SIG-M5 treated with dmso at 0.1 percent for 504 hours (cell line): ENCODE results near the gene ULBP2.
A peak's percentile ranks its signal among the peaks of the same experiment; 100 is the strongest.
"Not testable (repeated sequence)": the region's sequence is repeated elsewhere in the genome, so short reads cannot be mapped to it uniquely, and the experiment has no call there.

ENCODE experiments used
- DNase-seq: peaks from one replicate; lab custom pipeline; 2025; ENCODE audit not compliant: unreplicated experiment; lab: John Stamatoyannopoulos, UW

The ULBP2 gene

GRCh38 chr6:149948616-149949015 lies 6.8 kb downstream of the ULBP2 start:
- DNase-seq: no peak

- no peak for DNase-seq
Observed at GRCh38 chr6:149950423-149950822, 8.6 kb downstream of the ULBP2 start.

- no peak for DNase-seq
Observed at GRCh38 chr6:149951096-149951495, 9.3 kb downstream of the ULBP2 start.

DNA sequence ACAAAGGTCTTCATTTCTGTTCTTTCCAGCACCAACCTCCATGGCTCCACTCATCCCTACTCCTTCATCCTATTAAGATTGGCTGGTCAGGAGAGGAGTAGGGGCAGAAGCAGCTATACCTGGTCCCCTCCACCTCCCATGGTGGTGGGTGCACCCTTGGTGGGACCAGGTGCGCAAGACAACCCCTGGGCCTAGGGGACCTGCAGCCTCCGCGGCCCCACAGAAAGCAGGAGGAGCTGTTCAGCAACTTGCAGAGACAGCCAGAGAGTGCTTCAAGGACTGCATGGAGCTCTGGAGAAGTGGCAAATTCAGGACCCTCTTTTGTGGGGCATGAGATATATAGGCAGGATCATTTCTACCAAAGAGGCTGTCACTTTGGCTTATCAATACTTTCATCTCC lies 9.8 kb downstream of the ULBP2 start:
- no peak for DNase-seq

DNA sequence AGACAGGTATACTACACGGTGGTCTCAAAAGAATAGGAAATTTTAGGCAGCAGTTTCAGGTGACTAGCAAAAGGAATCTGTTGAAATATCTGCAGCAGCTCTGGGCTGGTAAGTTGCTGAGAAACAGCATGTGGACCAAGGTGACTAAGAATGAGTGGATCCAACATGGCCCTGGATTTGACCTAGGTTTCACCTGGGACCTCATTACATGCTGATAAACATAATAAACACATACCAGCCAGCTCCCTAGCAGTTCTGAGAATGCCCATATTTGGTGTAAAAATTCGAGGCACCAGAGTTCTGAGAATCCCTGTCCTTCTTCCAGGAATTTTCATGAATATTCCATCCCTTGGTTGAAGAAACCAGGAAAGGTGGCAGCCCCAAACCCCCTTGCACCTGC lies 11.6 kb downstream of the ULBP2 start:
- not testable (repeated sequence) for DNase-seq

- not testable (repeated sequence) for DNase-seq
Observed at GRCh38 chr6:149953934-149954327, 12.1 kb downstream of the ULBP2 start.

DNA sequence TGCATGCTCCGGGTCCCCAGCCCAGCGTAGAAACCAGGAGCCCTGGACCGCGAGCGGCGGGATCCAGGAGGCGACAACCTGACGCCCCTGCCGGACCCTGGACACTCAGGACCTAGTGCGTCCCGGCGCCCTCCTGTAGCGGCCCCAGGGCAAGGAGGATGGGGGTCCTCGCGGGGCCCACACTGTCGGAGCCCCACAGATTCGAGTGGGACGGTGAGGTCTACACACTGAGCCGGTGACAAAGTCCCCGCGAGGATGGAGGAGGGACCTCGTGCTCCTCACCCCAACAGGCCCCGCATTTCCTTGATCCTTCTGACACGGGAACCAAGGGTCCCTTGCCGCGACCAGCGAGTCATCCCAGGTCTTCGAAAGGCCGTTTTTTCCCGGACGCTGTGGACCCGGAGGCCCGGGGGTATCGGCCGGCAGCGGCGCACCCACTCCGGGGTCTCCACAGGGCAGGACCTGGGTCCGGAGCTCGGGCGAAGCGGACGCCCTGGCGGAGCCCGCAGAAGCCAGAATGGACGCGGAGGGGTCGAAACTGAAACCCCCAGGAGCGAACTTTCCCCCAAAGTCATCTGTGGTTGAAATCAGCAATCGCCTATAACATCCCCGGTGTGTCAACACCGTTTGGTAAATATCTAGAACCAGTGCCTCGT lies 12.6 kb downstream of the ULBP2 start:
- DNase-seq: not testable (repeated sequence)

DNA sequence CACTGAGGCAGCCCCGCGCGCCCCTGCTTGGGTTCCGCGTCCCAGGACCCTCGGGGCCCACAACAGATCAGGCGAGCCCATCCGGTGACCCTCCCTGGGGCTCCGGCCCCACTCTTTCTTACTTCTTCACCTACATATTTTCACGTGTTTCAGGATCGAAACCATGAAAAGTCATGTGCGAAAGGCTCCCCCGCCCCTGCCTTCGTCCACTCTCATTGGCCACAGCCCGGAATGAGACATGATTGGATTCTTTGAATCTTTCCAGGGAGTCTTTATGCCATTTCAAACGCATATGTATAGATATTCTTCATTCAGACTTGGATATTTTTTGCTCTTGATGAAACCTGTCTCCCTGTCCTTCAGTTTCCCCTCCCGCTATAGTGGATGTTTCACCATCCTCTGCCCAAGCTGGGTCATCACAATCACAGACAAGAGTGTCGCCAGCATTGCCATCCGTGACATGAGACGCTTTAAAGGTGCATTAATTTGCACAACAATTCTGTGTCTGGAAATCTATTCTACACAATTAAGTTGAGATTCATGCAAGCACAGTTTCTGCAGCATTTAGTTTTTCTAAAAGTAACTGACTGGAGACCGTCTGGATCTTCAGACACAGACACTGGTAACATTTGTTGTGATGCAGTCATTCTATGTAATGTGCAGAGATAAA lies 13.3 kb downstream of the ULBP2 start:
- DNase-seq: not testable (repeated sequence)

- not testable (repeated sequence) for DNase-seq
Observed at GRCh38 chr6:149955654-149956317, 14.0 kb downstream of the ULBP2 start.

DNA sequence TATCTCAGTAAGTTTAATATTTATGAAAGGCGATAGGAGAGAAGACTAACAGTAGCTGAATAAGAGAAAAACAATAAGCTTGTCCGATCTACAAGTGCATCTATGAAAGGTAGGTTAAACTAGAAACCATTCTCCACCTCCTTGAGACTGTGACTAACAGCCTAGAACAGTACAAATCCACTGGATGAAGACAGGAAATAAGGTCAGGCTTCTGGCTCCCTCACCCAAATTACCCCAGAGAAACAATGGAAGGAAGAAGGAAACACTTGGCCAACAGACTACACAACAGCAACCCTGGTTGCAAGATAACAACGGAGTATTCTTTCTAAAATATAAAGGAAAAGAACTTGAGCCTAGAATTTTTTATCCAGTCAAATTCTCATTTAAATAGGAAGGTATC lies 16.3 kb downstream of the ULBP2 start:
- not testable (repeated sequence) for DNase-seq

- not testable (repeated sequence) for DNase-seq
Observed at GRCh38 chr6:149959806-149960205, 18.0 kb downstream of the ULBP2 start.

- no peak for DNase-seq
Observed at GRCh38 chr6:149960488-149960887, 18.7 kb downstream of the ULBP2 start.

DNA sequence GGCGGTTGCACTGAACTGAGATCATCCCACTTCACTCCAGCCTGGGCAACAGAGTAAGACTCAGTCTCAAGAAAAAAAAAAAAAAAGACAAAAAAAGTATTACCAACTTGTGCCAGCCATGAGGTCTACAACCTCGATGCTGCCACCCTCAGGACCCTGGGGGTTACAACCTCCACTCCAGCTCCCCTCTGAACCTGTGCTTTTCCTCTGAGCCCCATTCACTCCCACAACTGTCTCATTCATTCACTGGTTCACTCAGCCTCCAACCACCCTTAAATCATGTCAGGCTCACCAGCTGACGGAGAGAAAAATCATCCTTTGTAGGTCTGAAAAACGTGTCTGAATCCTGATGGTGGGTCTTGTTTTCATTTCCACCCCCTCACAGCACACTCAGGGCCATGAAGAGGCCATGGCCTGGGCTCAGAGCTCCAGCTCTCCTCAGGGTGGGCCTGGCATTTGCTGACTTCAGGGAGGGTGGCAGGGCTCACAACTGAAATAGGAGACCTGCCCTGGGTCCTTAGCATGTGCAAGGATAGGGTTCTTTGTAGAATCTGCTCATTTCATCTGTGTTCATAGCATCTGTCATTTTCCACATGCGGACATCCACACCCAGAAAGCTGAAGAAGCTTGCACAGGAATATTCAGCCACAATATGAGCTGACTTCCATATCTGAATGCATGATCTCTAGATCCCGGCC lies 20.1 kb downstream of the ULBP2 start:
- peak; percentile 34 for DNase-seq

GRCh38 chr6:149962461-149963211 lies 20.8 kb downstream of the ULBP2 start:
- no peak for DNase-seq

- no peak for DNase-seq
Observed at GRCh38 chr6:149963212-149963461, 21.3 kb downstream of the ULBP2 start.

DNA sequence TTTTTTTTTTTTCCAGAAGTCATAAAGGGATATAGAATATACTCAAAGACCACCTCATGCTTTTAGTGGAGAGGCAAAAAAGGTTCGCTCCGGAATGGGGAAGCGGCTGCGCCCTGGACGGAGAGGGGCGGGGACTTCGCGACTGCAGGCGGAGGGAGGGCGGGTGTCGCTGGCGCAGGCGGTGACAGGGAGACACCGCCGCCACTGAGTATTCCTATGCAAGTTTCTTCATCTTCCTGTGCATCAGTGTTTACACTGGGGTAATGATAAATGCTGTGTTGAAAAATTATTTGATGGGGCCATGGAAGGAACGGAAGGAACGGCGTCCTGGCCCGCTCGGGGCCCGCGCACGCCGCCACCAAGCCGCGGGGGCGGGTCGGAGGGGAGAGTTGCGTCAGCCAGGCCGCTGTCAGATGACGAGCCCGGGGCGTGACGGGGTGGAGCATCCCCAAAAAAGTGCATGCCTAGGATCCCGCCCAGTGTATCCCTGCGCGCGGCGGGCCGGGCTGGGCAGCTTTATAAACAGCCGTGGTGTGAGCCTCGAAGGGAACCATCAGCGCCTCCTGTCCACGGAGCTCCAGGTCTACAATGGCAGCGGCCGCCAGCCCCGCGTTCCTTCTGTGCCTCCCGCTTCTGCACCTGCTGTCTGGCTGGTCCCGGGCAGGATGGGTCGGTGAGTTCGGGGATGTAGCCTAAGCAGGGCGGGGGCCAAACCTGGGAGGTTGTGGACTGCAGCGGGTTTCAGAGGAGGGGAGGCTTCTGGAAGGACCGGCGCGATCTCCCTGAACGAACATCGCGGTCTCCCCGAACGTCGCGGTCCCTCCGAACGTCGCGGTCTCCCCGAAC lies 21.9 kb downstream of the ULBP2 start, which contains the start of gene ULBP1:
TSS of gene ULBP1 (plus strand) at position 482 of the 846 bp plus-strand sequence. CDS start at position 589, 107 bp downstream.
- DNase-seq: peak; percentile 84

- no peak for DNase-seq
Observed at GRCh38 chr6:149964308-149965193, 22.7 kb downstream of the ULBP2 start.

DNA sequence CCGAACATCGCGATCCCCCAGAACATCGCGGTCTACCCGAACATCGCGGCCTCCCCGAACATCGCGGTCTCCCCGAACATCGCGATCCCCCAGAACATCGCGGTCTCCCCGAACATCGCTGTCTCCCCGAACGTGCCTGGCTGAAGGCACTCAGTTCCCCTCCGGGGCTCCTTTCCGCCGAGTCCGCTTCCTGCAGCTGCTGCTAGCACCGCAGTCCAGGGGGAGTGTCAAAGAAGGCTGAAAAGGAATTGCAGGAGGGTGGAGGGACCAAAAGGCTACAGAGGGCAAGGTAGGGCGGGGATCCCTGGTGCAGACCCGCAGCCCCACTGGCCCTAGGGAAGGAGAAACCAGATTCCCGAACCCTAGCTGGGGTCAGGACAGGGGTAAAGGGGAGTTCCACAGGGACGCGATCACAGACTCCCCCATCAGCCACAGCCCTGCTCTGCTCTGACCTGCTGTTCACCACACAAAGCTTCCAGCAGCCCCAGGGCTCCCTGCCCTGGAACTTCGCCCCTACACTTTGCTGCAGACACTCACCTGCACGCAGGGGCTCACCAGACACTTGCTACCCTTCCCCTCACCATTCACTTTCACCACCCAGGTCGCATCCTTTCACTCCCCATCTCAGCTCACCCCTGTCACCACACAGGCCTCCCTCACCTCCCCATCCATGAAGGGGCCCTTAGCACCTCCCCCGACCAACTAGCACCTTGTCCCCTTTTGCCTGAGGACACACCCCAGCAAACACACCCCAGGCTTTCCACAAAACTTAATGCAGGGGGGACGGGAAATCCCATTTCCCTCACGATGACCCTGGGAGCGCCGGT lies 23.6 kb downstream of the ULBP2 start:
- DNase-seq: no peak
